Esophagus muscularis mucosa (tissue), 4 donors: ENCODE data around the gene GET4. TPM values are rescaled to one million over a fixed set of nuclear protein-coding genes. Genes with fewer than 3 reads are reported as not detected.

ENCODE experiments used
- DNase-seq: peaks from one replicate; pipeline ENCODE4 v3.0.0-alpha.2; 2017; ENCODE audit errors: extremely low spot score
- H3K27ac ChIP-seq, 4 donors: fragments of 200-600 bp; sonication (generic); replicated peaks in 1 of 4; 1 replicate in 3 of 4; 2 replicates in 1 of 4; pipeline ENCODE4 v1.5.1; 2016 to 2019; ENCODE audit warnings: mild to moderate bottlenecking in 1 of 4
- H3K27me3 ChIP-seq, 4 donors: fragments of 200-600 bp; sonication (generic); one replicate each; pipeline versions ENCODE4 v1.5.1 to v1.6.0; 2016 to 2019
- H3K36me3 ChIP-seq, 4 donors: fragments of 200-600 bp; sonication (generic); one replicate each; pipeline ENCODE4 v1.5.1; 2016 to 2019
- H3K4me1 ChIP-seq, 4 donors: fragments of 200-600 bp; sonication (generic); one replicate each; pipeline ENCODE4 v1.5.1; 2016 to 2019
- H3K4me3 ChIP-seq, 4 donors: fragments of 200-600 bp; sonication (generic); 1 replicate in 2 of 4; 2 replicates in 2 of 4; pipeline ENCODE4 v1.5.1; 2016 to 2019; ENCODE audit warnings: mild to moderate bottlenecking in 4 of 4, moderate library complexity in 1 of 4
- H3K9me3 ChIP-seq, 4 donors: fragments of 200-600 bp; sonication (generic); 1 replicate in 3 of 4; 2 replicates in 1 of 4; pipeline ENCODE4 v1.5.1; 2016 to 2019
- CTCF ChIP-seq, 3 experiments: fragments of 200-600 bp in 2 of 3; fragments of 450-650 bp in 1 of 3; sonication (generic) in 2 of 3; IDR thresholded peaks; one replicate each; pipeline ENCODE4 v1.5.1; 2017 to 2019; ENCODE audit warnings: antibody characterized with exemption in 3 of 3, mild to moderate bottlenecking in 2 of 3, moderate library complexity in 1 of 3
- EP300 ChIP-seq: sonication (generic); formaldehyde crosslinking; IDR thresholded peaks from one replicate; pipeline ENCODE4 v1.6.1; 2017; ENCODE audit warnings: antibody characterized with exemption
- POLR2A ChIP-seq: fragments of 450-650 bp; IDR thresholded peaks from one replicate; pipeline ENCODE4 v1.6.1; 2017; ENCODE audit warnings: antibody characterized with exemption, moderate library complexity, mild to moderate bottlenecking, low read depth
- POLR2AphosphoS5 ChIP-seq, 2 donors: sonication (generic); formaldehyde crosslinking; IDR thresholded peaks; one replicate each; pipeline ENCODE4 v1.6.1; 2017; ENCODE audit warnings: antibody characterized with exemption in 2 of 2
- whole genome bisulfite sequencing: methylation state at CpG from one replicate; pipeline ENCODE4 v1.1.5; 2018; 5-methylcytosine and 5-hydroxymethylcytosine counted together
- intact Hi-C: fragments of 100-400 bp; cut with DNase I; formaldehyde crosslinking; loops from one replicate; pipeline ENCODE4 v1.15.1; 2023
- total RNA-seq, 4 donors: library from RNA; depleted of rRNA; stranded (reverse); fragments of >200 nt; gene quantifications; one replicate each; pipeline versions ENCODE4 v1.1.0 to v1.2.1, GENCODE V29; 2016

The GET4 gene
- total RNA-seq, 4 donors from 2014 or later = 24.7 to 41.3 (median 35.2) TPM

GRCh38 chr7:925601-926000 lies 49.2 kb downstream of the GET4 start:
- TF ChIP-seq CTCF (IDR thresholded peaks at IDR 0.05) (no peak), POLR2A (no peak), POLR2AphosphoS5 (IDR thresholded peaks at IDR 0.05) (no peak)
- no peak for DNase-seq
- Histone ChIP-seq H3K4me1 (peaks cover 13 to 70% (median 49%) of the 10 kb centered on the region in 4 donors), H3K36me3 (peaks cover 0 to 27% (median 7%) of the 10 kb centered on the region in 4 donors), H3K27ac (peak overlapping the region; percentile 51 to 74 (median 62)), H3K27me3 (no peaks in the 10 kb centered on the region), H3K9me3 (no peaks in the 10 kb centered on the region), H3K4me3 (no peak overlapping the region)
- intact Hi-C loops = no loop called here
- 88% methylated on average over 8 of the region's 18 CpGs for WGBS

DNA sequence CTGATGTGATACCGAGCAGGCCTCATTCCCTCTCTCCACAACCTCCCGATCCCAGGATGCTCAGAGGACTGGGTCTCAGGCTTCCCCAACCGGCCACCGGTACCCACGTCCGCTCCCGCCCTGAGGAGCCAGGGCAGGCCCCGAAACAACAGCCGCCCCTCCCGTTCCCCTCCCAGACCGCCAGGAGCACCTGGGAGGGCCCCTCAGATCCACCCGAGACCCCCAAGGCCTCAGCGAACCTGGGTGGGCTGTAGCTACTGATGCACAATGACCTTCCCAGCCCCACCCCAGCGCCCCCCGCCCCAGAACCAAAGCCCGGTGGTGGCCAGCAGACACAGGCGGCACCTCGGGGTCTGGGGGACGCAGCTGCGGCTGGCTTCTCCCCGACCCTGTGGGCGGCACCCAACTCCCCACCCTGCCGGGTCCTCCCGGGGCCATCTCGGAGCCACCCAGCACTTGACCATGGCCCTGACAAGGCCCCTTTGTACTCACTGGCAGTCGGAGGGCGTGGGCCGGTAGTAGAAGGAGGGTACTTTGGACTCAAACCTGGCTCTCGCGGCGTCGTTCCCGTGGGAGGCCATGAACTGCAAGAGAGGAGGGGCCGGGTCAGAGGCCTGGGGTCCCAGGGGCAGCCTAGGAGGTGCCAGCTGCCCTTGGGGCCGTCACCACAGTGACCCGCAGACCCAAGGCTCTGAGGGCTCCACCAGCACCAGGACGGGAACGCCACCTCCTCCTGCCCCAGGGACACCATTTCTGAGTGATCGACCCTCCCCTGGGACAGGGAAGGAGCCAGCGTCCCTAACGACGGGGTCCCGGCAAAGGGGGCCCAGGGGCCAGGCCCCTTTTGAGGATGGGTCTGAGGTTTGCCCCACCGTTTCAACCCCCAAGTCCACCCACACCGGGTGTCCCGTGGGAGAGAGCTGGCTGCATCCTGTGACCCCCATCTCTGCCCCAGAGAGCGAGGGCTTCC lies 50.0 kb downstream of the GET4 start:
- Histone ChIP-seq H3K4me3 (no peak overlapping the region), H3K4me1 (peaks cover 13 to 70% (median 49%) of the 10 kb centered on the region in 4 donors), H3K36me3 (peaks cover 0 to 26% (median 5%) of the 10 kb centered on the region in 4 donors), H3K27ac (peak overlapping the region; percentile 51 to 74 (median 62)), H3K27me3 (no peaks in the 10 kb centered on the region), H3K9me3 (no peaks in the 10 kb centered on the region)
- TF ChIP-seq EP300 (no peak), CTCF (IDR thresholded peaks at IDR 0.05) (no peak), POLR2A (no peak), POLR2AphosphoS5 (IDR thresholded peaks at IDR 0.05) (no peak)
- intact Hi-C loops = no loop called here
- DNase-seq = no peak
- 77% methylated on average over 29 of the region's 47 CpGs for WGBS

DNA sequence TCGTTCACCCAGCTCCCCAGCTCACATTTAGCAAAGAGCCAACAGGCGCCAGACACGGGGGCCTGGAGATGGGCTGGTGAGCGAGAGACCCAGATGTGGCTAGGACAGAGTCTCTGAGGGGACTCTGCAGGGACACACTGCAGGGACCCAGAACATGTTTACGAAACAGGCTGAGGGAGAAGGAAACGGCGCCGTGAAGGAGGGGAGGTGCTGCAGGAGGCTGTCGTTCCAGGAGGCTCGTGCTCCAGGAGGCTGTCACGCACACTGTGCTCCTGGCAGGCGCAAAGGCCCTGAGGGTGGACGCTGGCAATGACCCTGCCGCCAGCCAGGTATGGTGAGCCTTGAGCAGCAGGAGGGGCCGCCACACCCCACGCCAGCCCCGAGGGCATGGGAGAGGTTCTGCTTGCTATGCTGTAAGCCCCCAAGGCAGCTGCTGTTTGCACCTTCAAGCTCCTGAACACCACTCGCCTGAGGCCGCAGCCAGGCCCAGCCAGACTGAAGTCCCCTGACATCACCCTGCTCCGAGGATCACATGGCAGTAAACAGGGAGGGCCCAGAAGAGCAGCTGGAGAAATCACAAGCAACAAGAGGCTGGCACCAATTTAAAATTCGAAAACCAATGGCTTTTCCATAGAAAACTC lies 50.8 kb downstream of the GET4 start:
- peaks cover 13 to 69% (median 44%) of the 10 kb centered on the region in 4 donors for H3K4me1 ChIP-seq
- no peaks in the 10 kb centered on the region for H3K9me3 ChIP-seq
- peak overlapping the region; percentile 51 to 74 (median 62) for H3K27ac ChIP-seq
- H3K4me3 ChIP-seq = no peak overlapping the region
- no peak for TF ChIP-seq POLR2A
- no peak for TF ChIP-seq EP300
- no peak for TF ChIP-seq POLR2AphosphoS5 (IDR thresholded peaks at IDR 0.05)
- no peak for TF ChIP-seq CTCF (IDR thresholded peaks at IDR 0.05)
- H3K27me3 ChIP-seq = no peaks in the 10 kb centered on the region
- H3K36me3 ChIP-seq = peaks cover 0 to 19% (median 5%) of the 10 kb centered on the region in 4 donors
- intact Hi-C loops = no loop called here
- WGBS = 58% methylated on average over 10 of the region's 21 CpGs
- no peak for DNase-seq

GRCh38 chr7:929311-929711 lies 53.0 kb downstream of the GET4 start:
- DNase-seq = no peak
- intact Hi-C loops = no loop called here
- Histone ChIP-seq H3K27me3 (no peaks in the 10 kb centered on the region), H3K9me3 (no peaks in the 10 kb centered on the region), H3K4me1 (peaks cover 13 to 50% (median 30%) of the 10 kb centered on the region in 4 donors), H3K4me3 (no peak overlapping the region), H3K27ac (peak overlapping the region in 3 of 4 donors; percentile 57 to 74 (median 72)), H3K36me3 (peaks cover 0 to 10% (median under 1%) of the 10 kb centered on the region in 4 donors)
- no peak for TF ChIP-seq EP300
- TF ChIP-seq CTCF (IDR thresholded peaks at IDR 0.05) = no peak
- TF ChIP-seq POLR2AphosphoS5 (IDR thresholded peaks at IDR 0.05) = no peak
- no peak for TF ChIP-seq POLR2A
- 86% methylated on average over 14 of the region's 14 CpGs for WGBS
